Measurements from ENCODE around the gene CTNNA2.

GRCh38 chr2:80233333-80233732, 720.5 kb downstream of the CTNNA2 start:
- TF ChIP-seq POLR2AphosphoS5 (IDR thresholded peaks at IDR 0.05; ENCODE audit: low read depth, low read length): no peak
- no peak for TF ChIP-seq REST (IDR thresholded peaks at IDR 0.05; ENCODE audit: insufficient read depth in 1 of 2, low read depth in 2 of 2, low read length in 2 of 2)
- no peak for TF ChIP-seq SIN3A (IDR thresholded peaks at IDR 0.05; ENCODE audit: borderline replicate concordance, insufficient read depth, low read length)
- no peak for TF ChIP-seq FOXP2 (optimal IDR thresholded peaks at IDR 0.05; ENCODE audit: borderline replicate concordance, extremely low read depth, extremely low read length, insufficient read depth)
